Measurements from ENCODE around the gene ZYG11B.
"Not testable (repeated sequence)": the region's sequence is repeated elsewhere in the genome, so short reads cannot be mapped to it uniquely, and the experiment has no call there.

GRCh38 chr1:52793717-52794116 lies 67.5 kb downstream of the ZYG11B start:
- not testable (repeated sequence) for TF ChIP-seq CTCF, POLR2AphosphoS5, EP300, POLR2A (IDR thresholded peaks at IDR 0.05)

Measured in gastroesophageal sphincter (tissue), 3 donors.